ENCODE measurements around the gene UNKL.

UNKL gene

GRCh38 chr16:1349951-1350350 is 64.6 kb downstream of the UNKL start:
- no peak for DNase-seq

GRCh38 chr16:1349351-1349750 is 65.2 kb downstream of the UNKL start:
- no peak for DNase-seq

- DNase-seq = no peak
These were observed 65.6 kb downstream of the UNKL start for GRCh38 chr16:1348926-1349325.

- DNase-seq = no peak
These were observed 66.1 kb downstream of the UNKL start for GRCh38 chr16:1348441-1348840.

- DNase-seq = no peak
These were observed 66.5 kb downstream of the UNKL start for GRCh38 chr16:1347962-1348361.

- no peak for DNase-seq
These were observed 67.1 kb downstream of the UNKL start for GRCh38 chr16:1347286-1347855.

- no peak for DNase-seq
These were observed 67.8 kb downstream of the UNKL start for GRCh38 chr16:1346422-1347285.

GRCh38 chr16:1345651-1346421 is 68.7 kb downstream of the UNKL start:
- DNase-seq = no peak

GRCh38 chr16:1345087-1345486 is 69.4 kb downstream of the UNKL start:
- DNase-seq = no peak

GRCh38 chr16:1344499-1344898 is 70.0 kb downstream of the UNKL start:
- no peak for DNase-seq

GRCh38 chr16:1343428-1344242 is 70.9 kb downstream of the UNKL start:
- DNase-seq = no peak

GRCh38 chr16:1342526-1343427 is 71.7 kb downstream of the UNKL start:
- peak; percentile 93 to 99 (median 97) for DNase-seq

- no peak for DNase-seq
These were observed 72.7 kb downstream of the UNKL start for GRCh38 chr16:1341495-1342420.

GRCh38 chr16:1340730-1341494 is 73.6 kb downstream of the UNKL start:
- no peak for DNase-seq

GRCh38 chr16:1338855-1339675 is 75.4 kb downstream of the UNKL start:
- no peak for DNase-seq

GRCh38 chr16:1338119-1338730 is 76.3 kb downstream of the UNKL start:
- DNase-seq = peak; percentile 35 to 67 (median 41)

- DNase-seq = peak in 1 of 3 experiments; percentile 37
These were observed 77.0 kb downstream of the UNKL start for GRCh38 chr16:1337486-1337885.

GRCh38 chr16:1336619-1337018 is 77.9 kb downstream of the UNKL start:
- no peak for DNase-seq
